NCI-H1417 treated with DMSO at 0.1 percent for 48 hours (cell line): Measurements from ENCODE around the gene PRSS27.
A peak's percentile ranks its signal among the peaks of the same experiment; 100 is the strongest.

Experiments
- DNase-seq: peaks from one replicate; lab custom pipeline; 2025; lab: John Stamatoyannopoulos, UW

PRSS27 gene

GRCh38 chr16:2720064-2720457 lies at the start of gene PRSS27:
Gene PRSS27 (minus strand): TSS chr16:2720224. CDS start chr16:2720160, 64 bp downstream.
- no peak for DNase-seq

- no peak for DNase-seq
Measured at GRCh38 chr16:2769675-2770056, 49.6 kb upstream of the PRSS27 start.

- DNase-seq = no peak
Measured at GRCh38 chr16:2769100-2769529, 49.1 kb upstream of the PRSS27 start.

GRCh38 chr16:2768403-2769089 lies 48.5 kb upstream of the PRSS27 start:
- DNase-seq = no peak

- no peak for DNase-seq
Measured at GRCh38 chr16:2767891-2768290, 47.9 kb upstream of the PRSS27 start.

- no peak for DNase-seq
Measured at GRCh38 chr16:2767140-2767731, 47.2 kb upstream of the PRSS27 start.

GRCh38 chr16:2766430-2767139 lies 46.6 kb upstream of the PRSS27 start:
- DNase-seq = no peak

GRCh38 chr16:2765462-2766404 lies 45.7 kb upstream of the PRSS27 start:
- DNase-seq = no peak

GRCh38 chr16:2764718-2765117 lies 44.7 kb upstream of the PRSS27 start:
- no peak for DNase-seq

- DNase-seq = no peak
Measured at GRCh38 chr16:2763173-2763572, 43.1 kb upstream of the PRSS27 start.

GRCh38 chr16:2762711-2763110 lies 42.7 kb upstream of the PRSS27 start:
- no peak for DNase-seq

- DNase-seq = no peak
Measured at GRCh38 chr16:2761886-2762583, 42.0 kb upstream of the PRSS27 start.

- DNase-seq = no peak
Measured at GRCh38 chr16:2761472-2761871, 41.4 kb upstream of the PRSS27 start.

GRCh38 chr16:2757344-2757743 lies 37.3 kb upstream of the PRSS27 start:
- DNase-seq = no peak

GRCh38 chr16:2756288-2757015 lies 36.4 kb upstream of the PRSS27 start:
- DNase-seq = no peak

- no peak for DNase-seq
Measured at GRCh38 chr16:2755158-2755557, 35.1 kb upstream of the PRSS27 start.

- no peak for DNase-seq
Measured at GRCh38 chr16:2753733-2754020, 33.7 kb upstream of the PRSS27 start.

- peak; percentile 48 for DNase-seq
Measured at GRCh38 chr16:2752850-2753732, 33.1 kb upstream of the PRSS27 start.

GRCh38 chr16:2752035-2752849 lies 32.2 kb upstream of the PRSS27 start, which contains the start of gene SRRM2:
Gene SRRM2 (plus strand): TSS chr16:2752638. CDS start chr16:2756365, 3,727 bp downstream.
- peak; percentile 88 for DNase-seq
